ENCODE data around the gene PTPRN2. TPM values are rescaled to one million over a fixed set of nuclear protein-coding genes. Genes with fewer than 3 reads are reported as not detected.
"Not testable (repeated sequence)": the region's sequence is repeated elsewhere in the genome, so short reads cannot be mapped to it uniquely, and the experiment has no call there.

The PTPRN2 gene
- total and polyA plus RNA-seq, 9 of the 15 experiments (the other 6 are each of a cell fraction or from before 2014, with no cell fraction given) = not detected

- H3K36me3 ChIP-seq (ENCODE audit: control insufficient read depth, insufficient read depth, low read length) = no peaks in the 10 kb centered on the region
- intact Hi-C loops (cut with micrococcal nuclease) (no loop called here), in situ Hi-C loops (cut with MboI) (no loop called here)
- no peak overlapping the region for H3K4me2 ChIP-seq (ENCODE audit: insufficient read depth, low read length)
- WGBS (ENCODE audit: insufficient coverage, low coverage, missing lambda C conversion rate) = 0% methylated on average over 9 of the region's 9 CpGs
- H3K9me3 ChIP-seq (replicated peaks; ENCODE audit: control insufficient read depth, insufficient read depth, low read depth, low read length) = no peaks in the 10 kb centered on the region
- TF ChIP-seq HDAC6 (IDR thresholded peaks at IDR 0.05; ENCODE audit: low read depth, low read length) (peak; percentile 95; the same call in 1 of the 2 replicates), BRD4 (IDR thresholded peaks at IDR 0.05) (no peak)
- ATAC-seq (no peak), DNase-seq (ENCODE audit: extremely low read depth in 1 of 4, low spot score in 3 of 4) (no peak), FAIRE-seq (no peak)
- H3K4me3 ChIP-seq = no peak overlapping the region
- H3K9me1 ChIP-seq (ENCODE audit: control insufficient read depth, insufficient read depth, low read length) = no peaks in the 10 kb centered on the region
- H3K9ac ChIP-seq (ENCODE audit: insufficient read depth in 1 of 2, low read depth in 2 of 2, low read length in 2 of 2) = no peak overlapping the region
- no peak overlapping the region for H2AFZ ChIP-seq (ENCODE audit: low read depth, low read length)
- peaks cover 32 to 57% of the 10 kb centered on the region in 2 experiments; a peak in 4 of 5 replicates for H3K27me3 ChIP-seq (ENCODE audit: control insufficient read depth in 2 of 2, insufficient read depth in 2 of 2, low read length in 2 of 2)
- H3K27ac ChIP-seq (ENCODE audit: extremely low read depth, low read depth, low read length) = no peak overlapping the region
- H4K20me1 ChIP-seq (replicated peaks; ENCODE audit: control insufficient read depth, insufficient read depth, low read length) = peaks cover 29% of the 10 kb centered on the region
- ChIA-PET CTCF (ENCODE audit: low intra/inter-chr PET ratio) (no interaction called here), POLR2A (interaction anchor here (0.6 kb wide), 1 partner anchor 279 kb away, joined by 4 read pairs; no protein-coding TSS in a partner anchor)
- H3K79me2 ChIP-seq (ENCODE audit: control insufficient read depth, insufficient read depth, low read length) = no peaks in the 10 kb centered on the region
- BruUV-seq (replicated peaks) = no TSS peak
- H3K4me1 ChIP-seq (replicated peaks in 1 of 2; ENCODE audit: control insufficient read depth in 2 of 2, insufficient read depth in 2 of 2, low read length in 2 of 2) = peaks cover 0 to 10% of the 10 kb centered on the region in 2 experiments; a peak in 1 of 5 replicates
Observed at GRCh38 chr7:157726764-157727163, 860.9 kb downstream of the PTPRN2 start.

- H3K27me3 ChIP-seq (ENCODE audit: control insufficient read depth in 2 of 2, insufficient read depth in 2 of 2, low read length in 2 of 2) = peaks cover 45 to 69% of the 10 kb centered on the region in 2 experiments; a peak in 4 of 5 replicates
- H3K9me1 ChIP-seq (ENCODE audit: control insufficient read depth, insufficient read depth, low read length) = not testable (repeated sequence)
Observed at GRCh38 chr7:157725312-157725711, 862.3 kb downstream of the PTPRN2 start.

More at GRCh38 chr7:157725312-157725711, 862.3 kb downstream of the PTPRN2 start:
- H3K36me3 ChIP-seq (ENCODE audit: control insufficient read depth, insufficient read depth, low read length); H3K4me3 ChIP-seq; intact Hi-C loops (cut with micrococcal nuclease); H3K9ac ChIP-seq (ENCODE audit: insufficient read depth in 1 of 2, low read depth in 2 of 2, low read length in 2 of 2); H3K27ac ChIP-seq (ENCODE audit: extremely low read depth, low read depth, low read length); BruUV-seq (replicated peaks); POLR2A ChIA-PET; H3K9me3 ChIP-seq (replicated peaks; ENCODE audit: control insufficient read depth, insufficient read depth, low read depth, low read length); ATAC-seq; H3K79me2 ChIP-seq (ENCODE audit: control insufficient read depth, insufficient read depth, low read length); FAIRE-seq; H2AFZ ChIP-seq (ENCODE audit: low read depth, low read length); in situ Hi-C loops (cut with MboI); H3K4me1 ChIP-seq (replicated peaks in 1 of 2; ENCODE audit: control insufficient read depth in 2 of 2, insufficient read depth in 2 of 2, low read length in 2 of 2); H3K4me2 ChIP-seq (ENCODE audit: insufficient read depth, low read length); DNase-seq (ENCODE audit: extremely low read depth in 1 of 4, low spot score in 3 of 4); CTCF ChIA-PET (ENCODE audit: low intra/inter-chr PET ratio): not testable (repeated sequence)
- 0% methylated on average over 7 of the region's 10 CpGs for WGBS (ENCODE audit: insufficient coverage, low coverage, missing lambda C conversion rate)
- H4K20me1 ChIP-seq (replicated peaks; ENCODE audit: control insufficient read depth, insufficient read depth, low read length) = peaks cover 24% of the 10 kb centered on the region
